ENCODE results near the gene PRKAR2B.

The PRKAR2B gene

GRCh38 chr7:107044347-107045194 lies at the start of gene PRKAR2B:
PRKAR2B (plus strand) TSS chr7:107044705; CDS start chr7:107044908, 203 bp downstream.
- DNase-seq (ENCODE audit: low read depth in 2 of 2): peak; percentile 50 to 59

GRCh38 chr7:106994833-106995232 lies 49.7 kb upstream of the PRKAR2B start:
- no peak for DNase-seq (ENCODE audit: low read depth in 2 of 2)

GRCh38 chr7:106997487-106998271 lies 46.8 kb upstream of the PRKAR2B start:
- DNase-seq (ENCODE audit: low read depth in 2 of 2): no peak

- DNase-seq (ENCODE audit: low read depth in 2 of 2): no peak
These were observed 45.5 kb upstream of the PRKAR2B start for GRCh38 chr7:106999023-106999422.

- no peak for DNase-seq (ENCODE audit: low read depth in 2 of 2)
These were observed 43.0 kb upstream of the PRKAR2B start for GRCh38 chr7:107001490-107001889.

- no peak for DNase-seq (ENCODE audit: low read depth in 2 of 2)
These were observed 42.4 kb upstream of the PRKAR2B start for GRCh38 chr7:107002126-107002525.

GRCh38 chr7:107002529-107002998 lies 41.9 kb upstream of the PRKAR2B start:
- no peak for DNase-seq (ENCODE audit: low read depth in 2 of 2)

GRCh38 chr7:107007007-107007891 lies 37.3 kb upstream of the PRKAR2B start:
- no peak for DNase-seq (ENCODE audit: low read depth in 2 of 2)

GRCh38 chr7:107007892-107008287 lies 36.6 kb upstream of the PRKAR2B start:
- no peak for DNase-seq (ENCODE audit: low read depth in 2 of 2)

- no peak for DNase-seq (ENCODE audit: low read depth in 2 of 2)
These were observed 34.7 kb upstream of the PRKAR2B start for GRCh38 chr7:107009846-107010203.

GRCh38 chr7:107012691-107013090 lies 31.8 kb upstream of the PRKAR2B start:
- DNase-seq (ENCODE audit: low read depth in 2 of 2): no peak

- DNase-seq (ENCODE audit: low read depth in 2 of 2): no peak
These were observed 30.0 kb upstream of the PRKAR2B start for GRCh38 chr7:107014387-107015023.

GRCh38 chr7:107016312-107016711 lies 28.2 kb upstream of the PRKAR2B start:
- DNase-seq (ENCODE audit: low read depth in 2 of 2): no peak

- DNase-seq (ENCODE audit: low read depth in 2 of 2): no peak
These were observed 26.4 kb upstream of the PRKAR2B start for GRCh38 chr7:107017965-107018719.

- no peak for DNase-seq (ENCODE audit: low read depth in 2 of 2)
These were observed 24.1 kb upstream of the PRKAR2B start for GRCh38 chr7:107020400-107020799.

- DNase-seq (ENCODE audit: low read depth in 2 of 2): no peak
These were observed 22.9 kb upstream of the PRKAR2B start for GRCh38 chr7:107021600-107021999.

- DNase-seq (ENCODE audit: low read depth in 2 of 2): no peak
These were observed 20.9 kb upstream of the PRKAR2B start for GRCh38 chr7:107023522-107024151.

GRCh38 chr7:107024906-107025305 lies 19.6 kb upstream of the PRKAR2B start:
- DNase-seq (ENCODE audit: low read depth in 2 of 2): no peak

GRCh38 chr7:107025449-107026103 lies 18.9 kb upstream of the PRKAR2B start:
- no peak for DNase-seq (ENCODE audit: low read depth in 2 of 2)

- no peak for DNase-seq (ENCODE audit: low read depth in 2 of 2)
These were observed 18.3 kb upstream of the PRKAR2B start for GRCh38 chr7:107026166-107026565.
